Peyer's patch (tissue), 4 donors: ENCODE data around the gene ARRB1.

ENCODE experiments used
- POLR2A ChIP-seq, 2 donors: fragments of 450-650 bp; IDR thresholded peaks; one replicate each; pipeline ENCODE4 v1.5.1; 2017; ENCODE audit warnings: antibody characterized with exemption in 2 of 2, mild to moderate bottlenecking in 2 of 2, moderate library complexity in 2 of 2
- TF ChIP-seq, protein P1 (sequence below), 6 experiments: fragments of 450-650 bp in 4 of 6; fragments of 200-600 bp in 2 of 6; sonication (generic) in 1 of 6; IDR thresholded peaks; one replicate each; pipeline ENCODE4 v1.5.1; 2017 to 2019; ENCODE audit warnings: antibody characterized with exemption in 6 of 6, mild to moderate bottlenecking in 3 of 6, moderate library complexity in 1 of 6

DNA sequence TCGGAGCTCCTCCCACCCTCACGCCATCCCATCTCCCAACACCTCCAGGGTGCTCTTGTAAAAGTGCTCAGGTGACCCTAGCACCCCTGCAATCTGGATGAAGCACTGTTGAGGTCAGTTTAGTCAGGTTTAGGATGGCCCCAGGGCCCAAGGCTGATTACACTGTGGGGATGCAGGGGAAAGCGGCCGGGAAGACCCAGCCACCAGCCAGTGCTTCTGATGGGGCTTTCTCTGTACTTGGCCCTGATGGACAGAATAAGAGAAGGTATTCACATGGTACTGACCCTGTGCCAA is 82.1 kb downstream of the ARRB1 start:
- TF ChIP-seq, protein P1, sequence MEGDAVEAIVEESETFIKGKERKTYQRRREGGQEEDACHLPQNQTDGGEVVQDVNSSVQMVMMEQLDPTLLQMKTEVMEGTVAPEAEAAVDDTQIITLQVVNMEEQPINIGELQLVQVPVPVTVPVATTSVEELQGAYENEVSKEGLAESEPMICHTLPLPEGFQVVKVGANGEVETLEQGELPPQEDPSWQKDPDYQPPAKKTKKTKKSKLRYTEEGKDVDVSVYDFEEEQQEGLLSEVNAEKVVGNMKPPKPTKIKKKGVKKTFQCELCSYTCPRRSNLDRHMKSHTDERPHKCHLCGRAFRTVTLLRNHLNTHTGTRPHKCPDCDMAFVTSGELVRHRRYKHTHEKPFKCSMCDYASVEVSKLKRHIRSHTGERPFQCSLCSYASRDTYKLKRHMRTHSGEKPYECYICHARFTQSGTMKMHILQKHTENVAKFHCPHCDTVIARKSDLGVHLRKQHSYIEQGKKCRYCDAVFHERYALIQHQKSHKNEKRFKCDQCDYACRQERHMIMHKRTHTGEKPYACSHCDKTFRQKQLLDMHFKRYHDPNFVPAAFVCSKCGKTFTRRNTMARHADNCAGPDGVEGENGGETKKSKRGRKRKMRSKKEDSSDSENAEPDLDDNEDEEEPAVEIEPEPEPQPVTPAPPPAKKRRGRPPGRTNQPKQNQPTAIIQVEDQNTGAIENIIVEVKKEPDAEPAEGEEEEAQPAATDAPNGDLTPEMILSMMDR (IDR thresholded peaks at IDR 0.05), result no peak
- no peak for TF ChIP-seq POLR2A (IDR thresholded peaks at IDR 0.05)
